Activated naive CD4-positive, alpha-beta T cell treated with anti-CD3 and anti-CD28 coated beads, Interleukin-2, amount 50 U/mL, for 24 hours (primary cell): ENCODE measurements around the gene PCDH15.

Experiments used
- H3K27ac Mint-ChIP-seq: one replicate; pipeline ENCODE4 v1.8.0; 2021; ENCODE audit warnings: mild to moderate bottlenecking, mixed read lengths
- H3K27me3 Mint-ChIP-seq: one replicate; pipeline ENCODE4 v1.8.0; 2021; ENCODE audit warnings: mixed read lengths
- H3K36me3 Mint-ChIP-seq: one replicate; pipeline ENCODE4 v1.8.0; 2021; ENCODE audit warnings: mixed read lengths
- H3K4me1 Mint-ChIP-seq: one replicate; pipeline ENCODE4 v1.8.0; 2021; ENCODE audit warnings: mixed read lengths
- H3K4me3 Mint-ChIP-seq: one replicate; pipeline ENCODE4 v1.8.0; 2021; ENCODE audit warnings: mild to moderate bottlenecking, mixed read lengths
- H3K9me3 Mint-ChIP-seq: one replicate; pipeline ENCODE4 v1.8.0; 2021; ENCODE audit warnings: mixed read lengths

PCDH15 gene

GRCh38 chr10:53808677-53809372, 992.2 kb downstream of the PCDH15 start:
- no peak overlapping the region for H3K4me3 Mint-ChIP-seq
- H3K27ac Mint-ChIP-seq, result no peak overlapping the region
- no peaks in the 10 kb centered on the region for H3K36me3 Mint-ChIP-seq
- peaks cover 4% of the 10 kb centered on the region for H3K9me3 Mint-ChIP-seq
- H3K27me3 Mint-ChIP-seq, result no peaks in the 10 kb centered on the region
- H3K4me1 Mint-ChIP-seq, result no peaks in the 10 kb centered on the region

DNA sequence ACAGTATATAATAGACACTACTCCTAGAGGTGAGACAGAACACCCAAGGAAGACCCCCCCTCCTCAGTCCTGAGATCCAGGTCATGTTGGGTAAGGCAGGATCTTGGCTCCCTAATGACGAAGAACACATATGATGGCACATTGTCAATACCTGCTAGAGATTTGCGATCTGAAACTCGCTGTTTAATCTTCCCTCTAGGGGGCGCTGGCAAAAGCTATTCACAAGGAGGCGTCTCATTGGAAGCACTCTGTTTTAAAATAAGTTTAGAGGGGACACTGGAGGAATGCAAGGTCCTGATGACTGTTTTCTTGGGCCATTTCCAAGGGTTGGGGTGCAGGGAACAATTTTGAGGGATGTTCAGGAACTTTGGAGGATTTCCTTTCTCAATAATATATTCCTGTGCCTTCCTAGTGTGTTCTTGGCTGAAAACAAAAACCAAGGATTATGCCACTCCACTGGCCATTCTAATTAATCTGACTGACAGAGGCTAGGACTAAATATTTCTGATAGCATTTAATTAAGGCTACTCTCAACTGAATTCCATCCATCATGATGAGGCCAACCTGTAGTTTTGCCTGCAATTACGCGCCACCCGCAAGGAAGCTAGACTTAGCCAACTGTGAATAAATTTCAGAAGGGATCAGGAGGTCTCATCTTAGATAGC, 1014.7 kb downstream of the PCDH15 start:
- Mint-ChIP-seq H3K27ac (no peak overlapping the region), H3K4me1 (no peaks in the 10 kb centered on the region), H3K27me3 (no peaks in the 10 kb centered on the region), H3K9me3 (peaks cover 6% of the 10 kb centered on the region), H3K36me3 (no peaks in the 10 kb centered on the region), H3K4me3 (no peak overlapping the region)

GRCh38 chr10:53771701-53772100, 1029.3 kb downstream of the PCDH15 start:
- Mint-ChIP-seq H3K27ac (no peak overlapping the region), H3K27me3 (no peaks in the 10 kb centered on the region), H3K4me1 (no peaks in the 10 kb centered on the region), H3K36me3 (no peaks in the 10 kb centered on the region), H3K9me3 (peaks cover 8% of the 10 kb centered on the region), H3K4me3 (no peak overlapping the region)

- H3K4me1 Mint-ChIP-seq, result no peaks in the 10 kb centered on the region
- no peaks in the 10 kb centered on the region for H3K27me3 Mint-ChIP-seq
- peaks cover 10% of the 10 kb centered on the region for H3K9me3 Mint-ChIP-seq
- no peak overlapping the region for H3K4me3 Mint-ChIP-seq
- no peak overlapping the region for H3K27ac Mint-ChIP-seq
- H3K36me3 Mint-ChIP-seq, result no peaks in the 10 kb centered on the region
Measured at GRCh38 chr10:53770903-53771302, 1030.1 kb downstream of the PCDH15 start.

DNA sequence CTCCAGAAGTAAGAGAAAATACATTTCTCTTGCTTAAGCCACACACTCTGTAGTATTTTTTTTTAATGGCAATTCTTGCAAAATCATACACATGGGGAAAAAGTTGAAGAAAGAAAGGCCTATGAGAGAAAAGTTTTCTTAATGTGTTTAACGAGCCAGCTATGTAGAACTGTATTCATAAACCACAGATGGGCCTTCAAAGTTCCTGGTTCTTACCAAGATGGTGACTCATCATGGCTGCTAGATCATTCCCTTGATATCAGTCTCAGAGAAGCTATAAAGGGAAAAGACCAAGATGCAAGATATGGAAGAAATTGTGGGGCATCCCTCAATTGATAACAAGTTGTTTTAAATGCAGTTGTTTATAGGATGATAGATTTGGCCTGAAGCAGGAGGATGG, 1035.7 kb downstream of the PCDH15 start:
- H3K27ac Mint-ChIP-seq, result no peak overlapping the region
- H3K36me3 Mint-ChIP-seq, result no peaks in the 10 kb centered on the region
- no peaks in the 10 kb centered on the region for H3K27me3 Mint-ChIP-seq

DNA sequence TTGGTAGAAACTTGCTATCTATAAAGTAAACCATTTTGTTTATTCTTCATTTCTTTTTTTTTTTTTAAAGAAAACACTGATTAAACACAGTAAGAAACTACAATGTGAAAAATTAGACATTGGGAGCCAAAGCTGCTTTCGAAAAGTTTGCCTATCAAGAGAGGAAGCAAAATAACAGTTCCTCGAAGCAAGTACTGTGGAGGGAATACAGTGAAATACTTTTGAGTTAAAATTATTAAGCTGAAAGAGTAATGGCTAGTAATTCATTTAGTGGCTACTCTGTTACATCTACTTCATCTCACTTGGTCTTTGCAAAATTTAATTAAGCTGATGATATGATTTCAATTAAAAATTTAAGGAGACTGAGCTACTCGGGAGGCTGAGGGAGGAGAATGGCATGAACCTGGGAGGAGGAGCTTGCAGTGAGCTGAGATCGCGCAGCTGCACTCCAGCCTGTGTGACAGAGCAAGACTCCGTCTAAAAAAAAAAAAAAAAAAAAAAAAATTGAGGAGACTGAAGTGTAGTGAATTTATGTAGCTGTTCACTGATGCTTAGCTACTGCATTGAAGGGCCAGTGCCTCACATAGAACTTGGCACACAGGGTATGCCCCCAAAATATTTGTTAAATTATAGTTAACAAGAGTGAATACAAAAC, 1046.3 kb downstream of the PCDH15 start:
- H3K4me3 Mint-ChIP-seq, result no peak overlapping the region
- H3K27ac Mint-ChIP-seq, result no peak overlapping the region
- H3K9me3 Mint-ChIP-seq, result no peaks in the 10 kb centered on the region
- H3K4me1 Mint-ChIP-seq, result no peaks in the 10 kb centered on the region
- H3K27me3 Mint-ChIP-seq, result no peaks in the 10 kb centered on the region
- no peaks in the 10 kb centered on the region for H3K36me3 Mint-ChIP-seq

More for the DNA sequence above, 1035.7 kb downstream of the PCDH15 start:
- Mint-ChIP-seq H3K4me1 (no peaks in the 10 kb centered on the region), H3K9me3 (peaks cover 10% of the 10 kb centered on the region), H3K4me3 (no peak overlapping the region)
